HepG2 (cell line): Measurements from ENCODE around the gene SALL2. TPM values are rescaled to one million over a fixed set of nuclear protein-coding genes. Genes with fewer than 3 reads are reported as not detected.

Source experiments
- BHLHE40 ChIP-seq: IDR thresholded peaks from 2 replicates; pipeline ENCODE4 v1.6.1; 2011; ENCODE audit warnings: low read length, improper control_type of control experiment
- DBP ChIP-seq: sonication (generic); formaldehyde crosslinking; IDR thresholded peaks from 2 replicates; pipeline ENCODE4 v1.4.0; 2020; ENCODE audit warnings: missing genetic modification reagents; ENCODE audit errors: not compliant biosample characterization
- FOXK1 ChIP-seq: sonication (generic); formaldehyde crosslinking; IDR thresholded peaks from 2 replicates; pipeline ENCODE4 v1.4.0; 2020; ENCODE audit warnings: low read depth, missing genetic modification reagents, borderline replicate concordance
- LBX2 ChIP-seq: sonication (generic); formaldehyde crosslinking; IDR thresholded peaks from 2 replicates; pipeline ENCODE4 v1.5.0; 2020; ENCODE audit warnings: missing genetic modification reagents, mild to moderate bottlenecking, borderline replicate concordance
- MAFG ChIP-seq: sonication (generic); formaldehyde crosslinking; IDR thresholded peaks from 2 replicates; pipeline ENCODE4 v1.5.1; 2020; ENCODE audit warnings: mild to moderate bottlenecking, missing genetic modification reagents
- MXD1 ChIP-seq: sonication (generic); formaldehyde crosslinking; IDR thresholded peaks from 2 replicates; pipeline ENCODE4 v1.4.0; 2020; ENCODE audit warnings: mild to moderate bottlenecking, missing genetic modification reagents
- PITX1 ChIP-seq: sonication (generic); formaldehyde crosslinking; IDR thresholded peaks from 2 replicates; pipeline ENCODE4 v1.5.1; 2020; ENCODE audit warnings: mild to moderate bottlenecking, missing genetic modification reagents
- PRPF4 ChIP-seq: fragments of 200-400 bp; formaldehyde crosslinking; IDR thresholded peaks from 2 replicates; pipeline ENCODE4 v1.6.1; 2016; ENCODE audit warnings: low read length, low read depth; ENCODE audit not compliant: poor library complexity, severe bottlenecking
- SKIL ChIP-seq: sonication (generic); formaldehyde crosslinking; IDR thresholded peaks from 2 replicates; pipeline ENCODE4 v1.8.0; 2022; ENCODE audit warnings: missing genetic modification reagents, mild to moderate bottlenecking, moderate library complexity, borderline replicate concordance
- SMARCE1 ChIP-seq: fragments of 450-650 bp; IDR thresholded peaks from 2 replicates; pipeline ENCODE4 v1.6.1; 2017; ENCODE audit warnings: borderline replicate concordance
- TBP ChIP-seq: sonication (generic); formaldehyde crosslinking; IDR thresholded peaks from 2 replicates; pipeline ENCODE4 v1.5.0; 2020; ENCODE audit warnings: missing genetic modification reagents
- USF2 ChIP-seq, 2 experiments: sonication (generic) in 1 of 2; formaldehyde crosslinking in 1 of 2; IDR thresholded peaks; 2 replicates each; pipeline versions ENCODE4 v1.5.1 to v1.6.1; 2011 to 2020; ENCODE audit warnings: borderline replicate concordance in 1 of 2, low read depth in 1 of 2, low read length in 1 of 2, mild to moderate bottlenecking in 1 of 2, missing genetic modification reagents in 1 of 2, moderate library complexity in 1 of 2
- WIZ ChIP-seq: sonication (generic); formaldehyde crosslinking; IDR thresholded peaks from 2 replicates; pipeline ENCODE4 v1.5.1; 2020; ENCODE audit warnings: mild to moderate bottlenecking, missing genetic modification reagents
- ZBTB1 ChIP-seq: sonication (generic); formaldehyde crosslinking; IDR thresholded peaks from 2 replicates; pipeline ENCODE4 v1.4.0; 2020; ENCODE audit warnings: missing genetic modification reagents, borderline replicate concordance
- ZFP91 ChIP-seq: sonication (generic); formaldehyde crosslinking; IDR thresholded peaks from 2 replicates; pipeline ENCODE4 v1.9.0; 2022; ENCODE audit warnings: missing genetic modification reagents, mild to moderate bottlenecking, borderline replicate concordance
- ZNF382 ChIP-seq: sonication (generic); formaldehyde crosslinking; IDR thresholded peaks from 2 replicates; pipeline ENCODE4 v1.5.0; 2020; ENCODE audit warnings: missing genetic modification reagents, mild to moderate bottlenecking, borderline replicate concordance
- ZNF414 ChIP-seq: sonication (generic); formaldehyde crosslinking; IDR thresholded peaks from 2 replicates; pipeline ENCODE4 v1.5.0; 2020; ENCODE audit warnings: missing genetic modification reagents
- ZNF543 ChIP-seq: sonication (generic); formaldehyde crosslinking; IDR thresholded peaks from 2 replicates; pipeline ENCODE4 v1.4.0; 2020; ENCODE audit warnings: mild to moderate bottlenecking, missing genetic modification reagents
- ZNF674 ChIP-seq: sonication (generic); formaldehyde crosslinking; IDR thresholded peaks from 2 replicates; pipeline ENCODE4 v1.5.0; 2020; ENCODE audit warnings: low read depth, mild to moderate bottlenecking, missing genetic modification reagents
- polyA plus RNA-seq, 8 experiments: library from polyadenylated mRNA; depleted of rRNA in 3 of 8; stranded (reverse) in 7 of 8; unstranded in 1 of 8; fragments of >200 nt; fragmentation: Illumina TruSeq in 4 of 8; extraction: Trizol in 4 of 8; gene quantifications; 2 replicates each; pipeline versions ENCODE4 v1.2.1 to v1.2.3, GENCODE V29; 2011 to 2016; ENCODE audit warnings: low read depth in 4 of 8, missing spikeins in 1 of 8, mixed read lengths in 1 of 8; ENCODE audit not compliant: insufficient read depth in 1 of 8
- total RNA-seq, 5 experiments: library from RNA; depleted of rRNA; stranded (reverse); fragments of >200 nt; fragmentation: Illumina TruSeq; extraction: Trizol; gene quantifications; 2 replicates each; pipeline ENCODE4 v1.2.3, GENCODE V29; 2016; ENCODE audit warnings: low read depth in 1 of 5

SALL2 gene
- total and polyA plus RNA-seq, 2 of the 13 experiments (the other 11 are each of a cell fraction or from before 2014, with no cell fraction given), result 4.9 to 5.8 TPM

- TF ChIP-seq SKIL (CRISPR knock-in tag) (0 out of 2 replicates have a peak, but pooled peaks have one; percentile 22), ZFP91 (peak; percentile 47; the same call in 1 of the 2 replicates), TBP (CRISPR knock-in tag) (no peak), DBP (no peak), MXD1 (CRISPR knock-in tag) (no peak), PITX1 (CRISPR knock-in tag) (no peak; the same call in 1 of the 2 replicates), USF2 (IDR thresholded peaks at IDR 0.05; ENCODE audit: low read depth, low read length) (no peak), USF2 (CRISPR knock-in tag; IDR thresholded peaks at IDR 0.05; ENCODE audit: borderline replicate concordance) (no peak), ZNF414 (no peak), BHLHE40 (no peak), ZNF543 (CRISPR knock-in tag) (no peak), PRPF4 (peak; percentile 97), WIZ (CRISPR knock-in tag) (no peak), LBX2 (CRISPR knock-in tag) (0 out of 2 replicates have a peak, but pooled peaks have one; percentile 45), FOXK1 (CRISPR knock-in tag) (no peak), ZNF674 (CRISPR knock-in tag) (no peak), MAFG (no peak), ZBTB1 (CRISPR knock-in tag) (no peak), SMARCE1 (no peak), ZNF382 (CRISPR knock-in tag) (no peak)
These were observed at the start of gene SALL2 (continued) for GRCh38 chr14:21525962-21526671.
